ENCODE results near the gene ADAM17. TPM values are rescaled to one million over a fixed set of nuclear protein-coding genes. Genes with fewer than 3 reads are reported as not detected.
A peak's percentile ranks its signal among the peaks of the same experiment; 100 is the strongest.

The ADAM17 gene
- total and polyA plus RNA-seq, 10 of the 15 experiments (the other 5 are each of a cell fraction or from before 2014, with no cell fraction given), result 2.3 to 18.5 (median 13.4) TPM

- no peak for TF ChIP-seq CTCF (IDR thresholded peaks at IDR 0.05 in 2 of 3, conservative IDR thresholded peaks at IDR 0.05 in 1 of 3; ENCODE audit: control insufficient read depth in 2 of 3, extremely low read depth in 1 of 3, insufficient read depth in 1 of 3, low read depth in 3 of 3, low read length in 3 of 3)
- TF ChIP-seq SPI1 (IDR thresholded peaks at IDR 0.05; ENCODE audit: borderline replicate concordance, insufficient read depth, low read depth, low read length), result peak; percentile 88
These were observed 12.1 kb downstream of the ADAM17 start (continued) for GRCh38 chr2:9543557-9543956.

- H3K27me3 ChIP-seq (replicated peaks in 1 of 2; ENCODE audit: control insufficient read depth in 2 of 2, insufficient read depth in 2 of 2, low read length in 1 of 2), result no peaks in the 10 kb centered on the region
- ATAC-seq (peak; percentile 64), FAIRE-seq (no peak), DNase-seq (ENCODE audit: low read depth, low spot score) (no peak)
- H3K4me2 ChIP-seq (ENCODE audit: control insufficient read depth, insufficient read depth), result peak overlapping the region; percentile 26
- ChIA-PET RAD21 (ENCODE audit: unreplicated experiment) (interaction anchor here (0.7 to 7.2 kb wide), 6 partner anchors 10 to 118 kb away, joined by 3 to 54 read pairs (median 4); partner anchors contain the start of genes ADAM17 and YWHAQ), SMC1A (ENCODE audit: uncharacterized antibody, unreplicated experiment) (interaction anchor here (1.0 to 10.6 kb wide), 8 partner anchors 9 to 116 kb away, joined by 3 to 152 read pairs (median 5); partner anchors contain the start of gene ADAM17), CTCF (interaction anchor here (0.8 to 3.2 kb wide), 5 partner anchors 9 to 398 kb away, joined by 3 to 27 read pairs (median 5); partner anchors contain the start of gene ADAM17), POLR2A (interaction anchor here (0.7 to 6.9 kb wide), 5 partner anchors 9 to 869 kb away, joined by 3 to 64 read pairs (median 9); partner anchors contain the start of genes ADAM17, IAH1 and YWHAQ)
- H3K9me3 ChIP-seq (replicated peaks; ENCODE audit: control insufficient read depth, insufficient read depth, low read length), result no peaks in the 10 kb centered on the region
- H3K79me2 ChIP-seq (ENCODE audit: control insufficient read depth, insufficient read depth, low read length), result peaks cover 40% of the 10 kb centered on the region
- H3K36me3 ChIP-seq (ENCODE audit: control insufficient read depth in 2 of 2, insufficient read depth in 2 of 2, low read length in 1 of 2), result no peaks in the 10 kb centered on the region
- in situ Hi-C loops (cut with MboI), result no loop called here
- peaks cover 34% of the 10 kb centered on the region for H3K4me1 ChIP-seq (ENCODE audit: control insufficient read depth, insufficient read depth, low read length)
- H4K20me1 ChIP-seq (ENCODE audit: control insufficient read depth, insufficient read depth), result no peaks in the 10 kb centered on the region
- no peak overlapping the region for H2AFZ ChIP-seq (ENCODE audit: control insufficient read depth, low read depth, low read length)
- 0 out of 2 replicates have a peak, but pooled peaks have one; percentile 12 for TF ChIP-seq DPF2 (IDR thresholded peaks at IDR 0.05)
- TF ChIP-seq MTA2 (IDR thresholded peaks at IDR 0.05; ENCODE audit: low read depth), result 0 out of 2 replicates have a peak, but pooled peaks have one; percentile 8
- no peak for TF ChIP-seq TCF12 (IDR thresholded peaks at IDR 0.05; ENCODE audit: low read depth, low read length)
- TF ChIP-seq ATF7 (IDR thresholded peaks at IDR 0.05; ENCODE audit: low read depth), result peak; percentile 72; the same call in 1 of the 2 replicates
- H3K27ac ChIP-seq (ENCODE audit: control insufficient read depth, insufficient read depth), result peak overlapping the region; percentile 61
- no TSS peak for BruUV-seq (replicated peaks)
- 98% methylated on average over 5 of the region's 5 CpGs for WGBS (ENCODE audit: insufficient coverage, insufficient replicate concordance, low lambda C conversion rate, missing lambda C conversion rate)
- intact Hi-C loops (cut with micrococcal nuclease; ENCODE audit: unreplicated experiment), result loop anchor here (2.0 kb wide), 1 partner anchor 15 kb away; the partner anchor contains the start of gene ADAM17
- H3K4me3 ChIP-seq, result peak overlapping the region; percentile 6; the same call in 1 of the 2 replicates
- no peak overlapping the region for H3K9ac ChIP-seq (ENCODE audit: control insufficient read depth, insufficient read depth, low read length)
These were observed 16.1 kb downstream of the ADAM17 start for GRCh38 chr2:9539531-9539930.

Data from GM12878 (cell line).